H1 (cell line): ENCODE data around the gene CHRDL2. TPM values are rescaled to one million over a fixed set of nuclear protein-coding genes. Genes with fewer than 3 reads are reported as not detected.

Experiments
- CEBPB ChIP-seq: IDR thresholded peaks from 2 replicates; pipeline ENCODE4 v1.6.1; 2012; ENCODE audit warnings: low read depth, low read length
- EGR1 ChIP-seq: IDR thresholded peaks from 2 replicates; pipeline ENCODE4 v1.6.1; 2011; ENCODE audit warnings: low read depth, low read length, borderline replicate concordance
- MAFK ChIP-seq: IDR thresholded peaks from 2 replicates; pipeline ENCODE4 v1.6.1; 2012; ENCODE audit warnings: low read depth, mild to moderate bottlenecking, improper control_type of control experiment, low read length
- PHF8 ChIP-seq: fragments of 200-600 bp; sonication (generic); conservative IDR thresholded peaks from 2 replicates; pipeline ENCODE4 v1.7.1; 2012; ENCODE audit warnings: low read depth, mild to moderate bottlenecking, inconsistent platforms, low read length, moderate library complexity
- TAF1 ChIP-seq: IDR thresholded peaks from 2 replicates; pipeline ENCODE4 v1.6.1; 2011; ENCODE audit warnings: mild to moderate bottlenecking, low read depth, low read length
- TEAD4 ChIP-seq: IDR thresholded peaks from 2 replicates; pipeline ENCODE4 v1.6.1; 2012; ENCODE audit warnings: low read depth, low read length, inconsistent platforms, mixed read lengths
- polyA plus RNA-seq, 7 experiments: library from polyadenylated mRNA; depleted of rRNA in 3 of 7; stranded (reverse) in 5 of 7; unstranded in 2 of 7; fragments of >200 nt in 5 of 7; fragments of 200-250 nt in 2 of 7; gene quantifications; 1 replicate in 5 of 7; 2 replicates in 1 of 7; 4 replicates in 1 of 7; pipeline versions ENCODE4 v1.2.1 to v1.2.3, GENCODE V29; 2011 to 2013; ENCODE audit warnings: missing spikeins in 2 of 7, mixed read lengths in 2 of 7
- total RNA-seq: library from RNA; stranded (reverse); fragmentation: NEBNext Ultra II Directional; extraction: Animal tissue kit (Norgen Biotek cat#: 25700); gene quantifications from 2 replicates; pipeline ENCODE4 v1.2.1, GENCODE V29; 2021
- TF ChIP-seq, protein P1 (sequence below): fragments of 300-600 bp; sonication (generic); IDR thresholded peaks from 2 replicates; pipeline ENCODE4 v1.7.1; 2012; ENCODE audit warnings: low read length, moderate library complexity, mild to moderate bottlenecking, inconsistent platforms; ENCODE audit not compliant: insufficient replicate concordance
- TF ChIP-seq, protein P2 (sequence below): IDR thresholded peaks from 2 replicates; pipeline ENCODE4 v1.6.1; 2011; ENCODE audit warnings: low read length, improper control_type of control experiment

Gene CHRDL2
- total and polyA plus RNA-seq, 2 of the 8 experiments (the other 6 are each of a cell fraction or from before 2014, with no cell fraction given) = 0.26 to 0.48 TPM

DNA sequence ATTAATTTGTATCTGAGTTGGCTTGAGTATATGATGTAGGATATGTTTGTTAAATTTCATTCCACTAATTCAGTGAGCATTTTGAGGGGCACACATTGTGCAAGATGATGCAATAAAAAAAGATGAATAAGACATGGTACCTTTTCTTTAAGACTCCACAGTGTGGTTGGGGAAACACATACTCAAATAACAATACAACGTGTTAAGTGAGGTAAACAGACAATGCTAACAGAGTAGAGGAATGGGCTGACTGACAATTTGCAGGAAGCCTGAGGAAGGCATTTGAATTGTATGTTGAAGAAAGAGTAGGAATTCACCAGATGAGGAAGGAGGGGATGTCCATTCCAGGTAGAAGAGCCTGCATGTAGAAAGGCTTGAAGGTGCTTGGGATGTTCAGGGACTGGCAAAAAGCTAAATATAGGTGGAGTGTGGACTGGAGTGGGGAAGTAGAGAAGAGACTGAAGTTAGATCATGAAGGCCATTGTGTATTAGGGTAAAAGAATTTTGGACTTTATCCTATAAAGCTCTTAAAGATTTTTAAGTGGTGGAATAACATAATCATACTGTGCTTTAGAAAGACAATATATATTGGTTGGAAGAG lies 24.3 kb upstream of the CHRDL2 start (continued):
- TF ChIP-seq, protein P1, sequence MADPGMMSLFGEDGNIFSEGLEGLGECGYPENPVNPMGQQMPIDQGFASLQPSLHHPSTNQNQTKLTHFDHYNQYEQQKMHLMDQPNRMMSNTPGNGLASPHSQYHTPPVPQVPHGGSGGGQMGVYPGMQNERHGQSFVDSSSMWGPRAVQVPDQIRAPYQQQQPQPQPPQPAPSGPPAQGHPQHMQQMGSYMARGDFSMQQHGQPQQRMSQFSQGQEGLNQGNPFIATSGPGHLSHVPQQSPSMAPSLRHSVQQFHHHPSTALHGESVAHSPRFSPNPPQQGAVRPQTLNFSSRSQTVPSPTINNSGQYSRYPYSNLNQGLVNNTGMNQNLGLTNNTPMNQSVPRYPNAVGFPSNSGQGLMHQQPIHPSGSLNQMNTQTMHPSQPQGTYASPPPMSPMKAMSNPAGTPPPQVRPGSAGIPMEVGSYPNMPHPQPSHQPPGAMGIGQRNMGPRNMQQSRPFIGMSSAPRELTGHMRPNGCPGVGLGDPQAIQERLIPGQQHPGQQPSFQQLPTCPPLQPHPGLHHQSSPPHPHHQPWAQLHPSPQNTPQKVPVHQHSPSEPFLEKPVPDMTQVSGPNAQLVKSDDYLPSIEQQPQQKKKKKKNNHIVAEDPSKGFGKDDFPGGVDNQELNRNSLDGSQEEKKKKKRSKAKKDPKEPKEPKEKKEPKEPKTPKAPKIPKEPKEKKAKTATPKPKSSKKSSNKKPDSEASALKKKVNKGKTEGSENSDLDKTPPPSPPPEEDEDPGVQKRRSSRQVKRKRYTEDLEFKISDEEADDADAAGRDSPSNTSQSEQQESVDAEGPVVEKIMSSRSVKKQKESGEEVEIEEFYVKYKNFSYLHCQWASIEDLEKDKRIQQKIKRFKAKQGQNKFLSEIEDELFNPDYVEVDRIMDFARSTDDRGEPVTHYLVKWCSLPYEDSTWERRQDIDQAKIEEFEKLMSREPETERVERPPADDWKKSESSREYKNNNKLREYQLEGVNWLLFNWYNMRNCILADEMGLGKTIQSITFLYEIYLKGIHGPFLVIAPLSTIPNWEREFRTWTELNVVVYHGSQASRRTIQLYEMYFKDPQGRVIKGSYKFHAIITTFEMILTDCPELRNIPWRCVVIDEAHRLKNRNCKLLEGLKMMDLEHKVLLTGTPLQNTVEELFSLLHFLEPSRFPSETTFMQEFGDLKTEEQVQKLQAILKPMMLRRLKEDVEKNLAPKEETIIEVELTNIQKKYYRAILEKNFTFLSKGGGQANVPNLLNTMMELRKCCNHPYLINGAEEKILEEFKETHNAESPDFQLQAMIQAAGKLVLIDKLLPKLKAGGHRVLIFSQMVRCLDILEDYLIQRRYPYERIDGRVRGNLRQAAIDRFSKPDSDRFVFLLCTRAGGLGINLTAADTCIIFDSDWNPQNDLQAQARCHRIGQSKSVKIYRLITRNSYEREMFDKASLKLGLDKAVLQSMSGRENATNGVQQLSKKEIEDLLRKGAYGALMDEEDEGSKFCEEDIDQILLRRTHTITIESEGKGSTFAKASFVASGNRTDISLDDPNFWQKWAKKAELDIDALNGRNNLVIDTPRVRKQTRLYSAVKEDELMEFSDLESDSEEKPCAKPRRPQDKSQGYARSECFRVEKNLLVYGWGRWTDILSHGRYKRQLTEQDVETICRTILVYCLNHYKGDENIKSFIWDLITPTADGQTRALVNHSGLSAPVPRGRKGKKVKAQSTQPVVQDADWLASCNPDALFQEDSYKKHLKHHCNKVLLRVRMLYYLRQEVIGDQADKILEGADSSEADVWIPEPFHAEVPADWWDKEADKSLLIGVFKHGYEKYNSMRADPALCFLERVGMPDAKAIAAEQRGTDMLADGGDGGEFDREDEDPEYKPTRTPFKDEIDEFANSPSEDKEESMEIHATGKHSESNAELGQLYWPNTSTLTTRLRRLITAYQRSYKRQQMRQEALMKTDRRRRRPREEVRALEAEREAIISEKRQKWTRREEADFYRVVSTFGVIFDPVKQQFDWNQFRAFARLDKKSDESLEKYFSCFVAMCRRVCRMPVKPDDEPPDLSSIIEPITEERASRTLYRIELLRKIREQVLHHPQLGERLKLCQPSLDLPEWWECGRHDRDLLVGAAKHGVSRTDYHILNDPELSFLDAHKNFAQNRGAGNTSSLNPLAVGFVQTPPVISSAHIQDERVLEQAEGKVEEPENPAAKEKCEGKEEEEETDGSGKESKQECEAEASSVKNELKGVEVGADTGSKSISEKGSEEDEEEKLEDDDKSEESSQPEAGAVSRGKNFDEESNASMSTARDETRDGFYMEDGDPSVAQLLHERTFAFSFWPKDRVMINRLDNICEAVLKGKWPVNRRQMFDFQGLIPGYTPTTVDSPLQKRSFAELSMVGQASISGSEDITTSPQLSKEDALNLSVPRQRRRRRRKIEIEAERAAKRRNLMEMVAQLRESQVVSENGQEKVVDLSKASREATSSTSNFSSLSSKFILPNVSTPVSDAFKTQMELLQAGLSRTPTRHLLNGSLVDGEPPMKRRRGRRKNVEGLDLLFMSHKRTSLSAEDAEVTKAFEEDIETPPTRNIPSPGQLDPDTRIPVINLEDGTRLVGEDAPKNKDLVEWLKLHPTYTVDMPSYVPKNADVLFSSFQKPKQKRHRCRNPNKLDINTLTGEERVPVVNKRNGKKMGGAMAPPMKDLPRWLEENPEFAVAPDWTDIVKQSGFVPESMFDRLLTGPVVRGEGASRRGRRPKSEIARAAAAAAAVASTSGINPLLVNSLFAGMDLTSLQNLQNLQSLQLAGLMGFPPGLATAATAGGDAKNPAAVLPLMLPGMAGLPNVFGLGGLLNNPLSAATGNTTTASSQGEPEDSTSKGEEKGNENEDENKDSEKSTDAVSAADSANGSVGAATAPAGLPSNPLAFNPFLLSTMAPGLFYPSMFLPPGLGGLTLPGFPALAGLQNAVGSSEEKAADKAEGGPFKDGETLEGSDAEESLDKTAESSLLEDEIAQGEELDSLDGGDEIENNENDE = peak; percentile 46
- TF ChIP-seq, protein P2, sequence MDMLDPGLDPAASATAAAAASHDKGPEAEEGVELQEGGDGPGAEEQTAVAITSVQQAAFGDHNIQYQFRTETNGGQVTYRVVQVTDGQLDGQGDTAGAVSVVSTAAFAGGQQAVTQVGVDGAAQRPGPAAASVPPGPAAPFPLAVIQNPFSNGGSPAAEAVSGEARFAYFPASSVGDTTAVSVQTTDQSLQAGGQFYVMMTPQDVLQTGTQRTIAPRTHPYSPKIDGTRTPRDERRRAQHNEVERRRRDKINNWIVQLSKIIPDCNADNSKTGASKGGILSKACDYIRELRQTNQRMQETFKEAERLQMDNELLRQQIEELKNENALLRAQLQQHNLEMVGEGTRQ = no peak
- TF ChIP-seq MAFK = no peak
- TF ChIP-seq EGR1 = no peak
- TF ChIP-seq TAF1 = no peak
- TF ChIP-seq TEAD4 = no peak
- no peak for TF ChIP-seq PHF8
- peak; percentile 81 for TF ChIP-seq CEBPB
- TF ChIP-seq, all 59 proteins: peak for 2
